Karpas-422 (cell line): ENCODE measurements around the gene NDUFAF3. TPM values are rescaled to one million over a fixed set of nuclear protein-coding genes. Genes with fewer than 3 reads are reported as not detected.

ENCODE experiments used
- DNase-seq: peaks from one replicate; pipeline ENCODE4 v3.0.0-alpha.2; 2015
- H2AFZ ChIP-seq: fragments of 200-600 bp; sonication (generic); 2 replicates; pipeline ENCODE4 v1.6.1; 2014; ENCODE audit warnings: antibody characterized with exemption, low read length, mixed read lengths
- H3K27ac ChIP-seq: fragments of 200-600 bp; sonication (generic); 2 replicates; pipeline ENCODE4 v1.5.1; 2014; ENCODE audit warnings: mild to moderate bottlenecking, low read length, moderate library complexity
- H3K27me3 ChIP-seq: fragments of 200-600 bp; sonication (generic); 2 replicates; pipeline ENCODE4 v1.6.1; 2014; ENCODE audit warnings: low read length, mixed read lengths
- H3K36me3 ChIP-seq: fragments of 200-600 bp; sonication (generic); 2 replicates; pipeline ENCODE4 v1.6.1; 2014; ENCODE audit warnings: low read length, mixed read lengths; ENCODE audit not compliant: insufficient read depth
- H3K4me1 ChIP-seq: fragments of 200-600 bp; sonication (generic); 2 replicates; pipeline ENCODE4 v1.6.1; 2014; ENCODE audit warnings: mild to moderate bottlenecking, low read length, mixed read lengths
- H3K4me2 ChIP-seq: fragments of 200-600 bp; sonication (generic); 2 replicates; pipeline ENCODE4 v1.6.1; 2014; ENCODE audit warnings: low read length, low read depth, mild to moderate bottlenecking; ENCODE audit not compliant: poor library complexity, severe bottlenecking
- H3K4me3 ChIP-seq: fragments of 200-600 bp; sonication (generic); 2 replicates; pipeline ENCODE4 v1.5.1; 2014; ENCODE audit warnings: mild to moderate bottlenecking, antibody characterized with exemption, low read length, mixed read lengths
- H3K79me2 ChIP-seq: fragments of 200-600 bp; sonication (generic); 2 replicates; pipeline ENCODE4 v1.6.1; 2014; ENCODE audit warnings: mild to moderate bottlenecking, low read length, mixed read lengths
- H3K9ac ChIP-seq: fragments of 200-600 bp; sonication (generic); 2 replicates; pipeline ENCODE4 v1.6.0; 2014; ENCODE audit warnings: low read length
- H3K9me2 ChIP-seq: fragments of 200-600 bp; sonication (generic), shearing (Covaris generic); replicated peaks from 2 replicates; pipeline ENCODE4 v1.6.0; 2014; ENCODE audit warnings: mild to moderate bottlenecking, low read length, moderate library complexity; ENCODE audit not compliant: insufficient read depth
- H3K9me3 ChIP-seq: fragments of 300-700, 200-600 bp; sonication (generic); 2 replicates; pipeline ENCODE4 v1.6.1; 2014; ENCODE audit warnings: low read length, mixed read lengths
- H4K20me1 ChIP-seq: fragments of 200-600 bp; sonication (generic); 2 replicates; pipeline ENCODE4 v1.6.1; 2014; ENCODE audit warnings: mild to moderate bottlenecking, antibody characterized with exemption, low read length, low read depth; ENCODE audit not compliant: insufficient read depth
- total RNA-seq: library from RNA; depleted of rRNA; stranded (reverse); fragments of >200 nt; shearing (Covaris generic); gene quantifications from 2 replicates; pipeline ENCODE4 v1.2.3, GENCODE V29; 2014; ENCODE audit warnings: low replicate concordance

Gene NDUFAF3
- total RNA-seq, 1 experiment from 2014 or later = 228 TPM

- Histone ChIP-seq H3K36me3 (0 out of 2 replicates have a peak, but pooled peaks cover 2% of the 10 kb centered on the region), H3K79me2 (peaks cover 23% of the 10 kb centered on the region), H2AFZ (no peak overlapping the region), H3K9me2 (no peaks in the 10 kb centered on the region), H4K20me1 (no peaks in the 10 kb centered on the region), H3K4me2 (no peak overlapping the region), H3K27me3 (no peaks in the 10 kb centered on the region), H3K9ac (no peak overlapping the region), H3K27ac (no peak overlapping the region), H3K4me3 (no peak overlapping the region), H3K4me1 (no peaks in the 10 kb centered on the region), H3K9me3 (no peaks in the 10 kb centered on the region)
- no peak for DNase-seq
Observed at GRCh38 chr3:48997102-48997635, 24.8 kb upstream of the NDUFAF3 start.

DNA sequence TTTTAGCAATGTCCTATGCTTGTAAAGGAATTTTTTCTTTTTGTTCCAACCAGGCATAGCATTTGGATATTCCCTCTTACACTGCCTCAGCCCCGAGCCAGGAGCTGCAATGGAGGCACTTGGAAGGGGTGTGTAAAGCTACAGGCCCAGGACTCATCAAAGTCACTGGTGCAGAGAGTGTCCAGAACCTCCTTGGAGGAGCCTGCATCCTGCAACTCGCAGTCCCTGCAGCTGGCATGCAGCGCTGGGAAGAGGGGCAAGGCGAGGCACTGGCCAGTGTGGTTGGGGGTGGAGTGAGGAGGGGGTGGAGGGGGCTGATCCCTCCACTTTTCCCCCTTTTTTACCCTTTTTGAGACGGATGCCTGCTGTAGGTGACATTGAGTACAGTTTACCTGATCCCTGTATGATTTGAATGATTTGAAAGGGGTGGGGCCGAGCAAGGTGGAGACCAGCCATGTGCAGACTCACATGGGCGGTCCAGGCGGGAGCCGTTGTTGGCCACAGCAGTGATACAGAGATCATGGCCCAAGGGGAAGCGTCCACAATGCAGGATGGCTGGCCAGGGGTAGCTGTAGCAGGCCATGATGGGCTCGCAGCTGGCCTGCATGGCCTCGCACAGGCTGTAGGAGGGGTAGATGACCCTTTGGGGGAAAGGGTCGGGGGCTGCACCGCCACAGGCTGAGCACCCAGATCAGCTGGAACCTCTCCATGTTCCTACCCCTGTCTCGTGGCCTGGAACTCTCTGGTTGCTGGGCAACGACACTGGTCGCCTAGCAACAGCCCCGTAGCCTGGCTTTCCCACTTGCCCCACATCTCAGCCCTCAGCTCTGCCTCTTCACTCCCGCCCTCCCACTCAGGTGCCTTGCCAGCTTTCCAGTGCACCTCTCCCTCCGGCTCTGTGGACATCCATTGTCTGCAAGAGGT, 23.9 kb upstream of the NDUFAF3 start:
- Histone ChIP-seq H3K36me3 (0 out of 2 replicates have a peak, but pooled peaks cover 2% of the 10 kb centered on the region), H3K9ac (no peak overlapping the region), H3K4me3 (no peak overlapping the region), H3K27ac (no peak overlapping the region), H4K20me1 (no peaks in the 10 kb centered on the region), H3K27me3 (no peaks in the 10 kb centered on the region), H3K79me2 (peaks cover 15% of the 10 kb centered on the region; the same call in 1 of the 2 replicates), H3K4me1 (no peaks in the 10 kb centered on the region), H3K9me3 (no peaks in the 10 kb centered on the region), H2AFZ (no peak overlapping the region), H3K9me2 (no peaks in the 10 kb centered on the region), H3K4me2 (no peak overlapping the region)
- DNase-seq = no peak

GRCh38 chr3:48999085-48999858, 22.6 kb upstream of the NDUFAF3 start:
- Histone ChIP-seq H3K36me3 (0 out of 2 replicates have a peak, but pooled peaks cover 2% of the 10 kb centered on the region), H3K9ac (no peak overlapping the region), H3K4me2 (no peak overlapping the region), H3K4me3 (no peak overlapping the region), H3K79me2 (peaks cover 8% of the 10 kb centered on the region; the same call in 1 of the 2 replicates), H3K27me3 (no peaks in the 10 kb centered on the region), H4K20me1 (no peaks in the 10 kb centered on the region), H3K9me2 (no peaks in the 10 kb centered on the region), H3K4me1 (no peaks in the 10 kb centered on the region), H2AFZ (no peak overlapping the region), H3K27ac (no peak overlapping the region), H3K9me3 (no peaks in the 10 kb centered on the region)
- no peak for DNase-seq

- Histone ChIP-seq H3K9me2 (no peaks in the 10 kb centered on the region), H3K4me1 (peaks cover 4% of the 10 kb centered on the region), H3K4me3 (no peak overlapping the region), H3K36me3 (no peaks in the 10 kb centered on the region), H3K9ac (no peak overlapping the region), H3K27me3 (no peaks in the 10 kb centered on the region), H3K9me3 (no peaks in the 10 kb centered on the region), H2AFZ (no peak overlapping the region), H3K4me2 (no peak overlapping the region), H3K79me2 (no peaks in the 10 kb centered on the region; the same call in 1 of the 2 replicates), H3K27ac (no peak overlapping the region), H4K20me1 (no peaks in the 10 kb centered on the region)
- no peak for DNase-seq
Observed at GRCh38 chr3:49001155-49001554, 20.8 kb upstream of the NDUFAF3 start.

DNA sequence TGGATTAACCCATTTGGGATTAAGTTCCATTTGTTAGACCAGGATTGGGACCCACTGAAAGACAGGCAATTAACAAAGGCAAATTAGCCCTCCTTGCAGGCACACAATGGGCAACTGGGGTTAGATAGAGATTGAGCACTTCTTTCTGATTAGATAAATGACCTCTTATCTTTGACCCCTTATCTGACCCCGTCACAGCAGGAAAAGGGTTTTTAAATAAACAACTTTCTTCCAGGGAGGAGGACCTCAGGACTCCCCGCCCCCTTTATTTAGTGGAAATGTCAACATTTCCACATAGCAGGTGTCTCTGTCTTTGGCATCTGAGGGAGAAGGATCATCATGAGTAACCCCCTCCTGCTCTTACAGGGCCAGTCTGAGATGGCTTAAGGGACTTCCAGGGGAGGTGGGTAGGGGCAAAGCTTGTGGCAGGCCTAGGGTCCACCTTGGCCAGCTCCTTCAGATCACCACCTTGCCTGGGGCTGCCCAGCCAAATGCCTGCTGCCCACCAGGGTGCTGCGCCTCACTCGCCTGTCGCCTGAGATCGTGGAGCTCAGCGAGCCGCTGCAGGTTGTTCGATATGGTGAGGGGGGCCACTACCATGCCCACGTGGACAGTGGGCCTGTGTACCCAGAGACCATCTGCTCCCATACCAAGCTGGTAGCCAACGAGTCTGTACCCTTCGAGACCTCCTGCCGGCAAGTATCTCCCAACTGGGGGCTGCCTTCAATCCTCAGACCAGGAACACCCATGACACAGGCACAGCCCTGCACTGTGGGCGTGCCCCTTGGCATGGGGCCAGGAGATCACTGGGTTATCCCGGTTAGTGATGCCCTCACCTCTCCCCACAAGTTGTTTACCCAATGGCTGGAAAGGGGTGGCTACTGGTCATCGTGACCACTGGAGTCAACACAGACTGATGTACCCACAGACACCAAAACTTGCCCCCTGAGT, 17.3 kb upstream of the NDUFAF3 start:
- Histone ChIP-seq H3K9me2 (no peaks in the 10 kb centered on the region), H3K9ac (no peak overlapping the region), H3K27ac (no peak overlapping the region), H2AFZ (no peak overlapping the region), H3K79me2 (peaks cover 20% of the 10 kb centered on the region), H3K4me1 (peaks cover 23% of the 10 kb centered on the region), H3K9me3 (no peaks in the 10 kb centered on the region), H3K4me2 (no peak overlapping the region), H3K4me3 (no peak overlapping the region), H4K20me1 (peaks cover 7% of the 10 kb centered on the region; the same call in 1 of the 2 replicates), H3K27me3 (no peaks in the 10 kb centered on the region), H3K36me3 (no peaks in the 10 kb centered on the region)
- DNase-seq = no peak

DNA sequence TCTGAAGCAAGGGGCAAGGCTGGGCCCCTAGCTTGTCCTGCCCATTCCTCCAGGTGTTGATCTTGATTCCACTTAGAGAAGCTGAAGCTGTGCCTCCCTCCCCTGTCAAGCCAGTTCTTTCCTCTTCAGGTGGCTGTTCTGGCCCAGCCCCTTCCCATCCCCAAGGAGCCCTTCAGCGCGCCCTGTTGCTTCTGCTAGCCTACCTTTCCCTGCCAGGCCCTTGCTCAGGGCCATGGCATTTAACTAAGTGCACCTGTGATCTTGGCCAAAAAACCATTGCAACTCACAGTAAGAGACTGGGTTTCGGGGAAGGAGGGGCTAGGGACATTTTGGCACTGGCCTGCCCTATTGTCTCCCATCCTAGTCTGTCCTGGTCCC, 16.6 kb upstream of the NDUFAF3 start:
- Histone ChIP-seq H3K9ac (no peak overlapping the region), H3K36me3 (no peaks in the 10 kb centered on the region), H2AFZ (no peak overlapping the region), H3K9me3 (no peaks in the 10 kb centered on the region), H3K27me3 (no peaks in the 10 kb centered on the region), H4K20me1 (peaks cover 7% of the 10 kb centered on the region; the same call in 1 of the 2 replicates), H3K4me1 (peaks cover 23% of the 10 kb centered on the region), H3K79me2 (peaks cover 22% of the 10 kb centered on the region), H3K4me2 (no peak overlapping the region), H3K27ac (no peak overlapping the region), H3K9me2 (no peaks in the 10 kb centered on the region), H3K4me3 (no peak overlapping the region)
- no peak for DNase-seq

- peaks cover 7% of the 10 kb centered on the region; the same call in 1 of the 2 replicates for H4K20me1 ChIP-seq
- H3K27ac ChIP-seq = no peak overlapping the region
- no peaks in the 10 kb centered on the region for H3K9me2 ChIP-seq
- H3K4me3 ChIP-seq = peak overlapping the region; percentile 82
- H2AFZ ChIP-seq = no peak overlapping the region
- H3K27me3 ChIP-seq = no peaks in the 10 kb centered on the region
- peak overlapping the region; percentile 77 for H3K9ac ChIP-seq
- H3K9me3 ChIP-seq = no peaks in the 10 kb centered on the region
- no peaks in the 10 kb centered on the region for H3K36me3 ChIP-seq
- peaks cover 23% of the 10 kb centered on the region for H3K4me1 ChIP-seq
- peak overlapping the region; percentile 93 for H3K4me2 ChIP-seq
- peaks cover 22% of the 10 kb centered on the region for H3K79me2 ChIP-seq
- DNase-seq = no peak
Observed at GRCh38 chr3:49005998-49006397, 15.9 kb upstream of the NDUFAF3 start.
